ENCODE measurements around the gene UGP2. TPM values are rescaled to one million over a fixed set of nuclear protein-coding genes. Genes with fewer than 3 reads are reported as not detected.
A peak's percentile ranks its signal among the peaks of the same experiment; 100 is the strongest.

UGP2 gene
- total and polyA plus RNA-seq, 10 of the 15 experiments (the other 5 are each of a cell fraction or from before 2014, with no cell fraction given) = 40.8 to 98.3 (median 76.1) TPM

GRCh38 chr2:63827749-63828148 lies 13.9 kb upstream of the UGP2 start:
- H2AFZ ChIP-seq (ENCODE audit: control insufficient read depth, low read depth, low read length) = no peak overlapping the region

DNA sequence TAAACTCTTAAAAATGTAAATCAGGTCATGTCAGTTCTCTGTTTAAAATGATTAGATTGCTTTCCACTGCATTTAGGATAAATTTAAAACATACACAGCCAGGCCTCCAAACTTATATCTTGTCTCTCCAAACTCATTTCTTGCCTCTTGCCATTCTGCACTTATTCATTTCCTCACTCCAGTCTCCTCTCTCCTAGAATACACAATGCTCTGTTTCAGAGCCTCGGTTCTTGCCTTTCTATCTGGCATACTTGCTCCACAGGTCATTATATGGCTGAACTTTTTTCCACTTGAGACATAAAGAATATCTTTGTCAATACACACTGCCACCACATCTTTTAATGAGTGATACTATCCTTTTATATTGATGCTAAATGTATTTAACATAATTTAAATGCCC lies 10.5 kb upstream of the UGP2 start:
- Histone ChIP-seq H2AFZ (ENCODE audit: control insufficient read depth, low read depth, low read length) (no peak overlapping the region), H3K79me2 (ENCODE audit: control insufficient read depth, insufficient read depth, low read length) (no peaks in the 10 kb centered on the region), H3K9me3 (replicated peaks; ENCODE audit: control insufficient read depth, insufficient read depth, low read length) (no peaks in the 10 kb centered on the region), H3K27ac (ENCODE audit: control insufficient read depth, insufficient read depth) (no peak overlapping the region), H3K4me3 (no peak overlapping the region), H3K27me3 (replicated peaks in 1 of 2; ENCODE audit: control insufficient read depth in 2 of 2, insufficient read depth in 2 of 2, low read length in 1 of 2) (no peaks in the 10 kb centered on the region), H3K9ac (ENCODE audit: control insufficient read depth, insufficient read depth, low read length) (no peak overlapping the region), H3K4me2 (ENCODE audit: control insufficient read depth, insufficient read depth) (no peak overlapping the region), H3K4me1 (ENCODE audit: control insufficient read depth, insufficient read depth, low read length) (no peaks in the 10 kb centered on the region), H3K36me3 (ENCODE audit: control insufficient read depth in 2 of 2, insufficient read depth in 2 of 2, low read length in 1 of 2) (no peaks in the 10 kb centered on the region), H4K20me1 (ENCODE audit: control insufficient read depth, insufficient read depth) (no peaks in the 10 kb centered on the region)
- 4% methylated on average over 1 of the region's 1 CpG for WGBS (ENCODE audit: insufficient coverage, insufficient replicate concordance, low lambda C conversion rate, missing lambda C conversion rate)
- no peak for ATAC-seq
- intact Hi-C loops (cut with micrococcal nuclease; ENCODE audit: unreplicated experiment) = no loop called here
- CTCF ChIA-PET = no interaction called here
- SMC1A ChIA-PET (ENCODE audit: uncharacterized antibody, unreplicated experiment) = no interaction called here
- BruUV-seq (replicated peaks) = no TSS peak
- no peak for DNase-seq (ENCODE audit: low read depth, low spot score)
- RAD21 ChIA-PET (ENCODE audit: unreplicated experiment) = no interaction called here
- POLR2A ChIA-PET = no interaction called here
- FAIRE-seq = no peak
- in situ Hi-C loops (cut with MboI) = no loop called here
- TF ChIP-seq NFYA (IDR thresholded peaks at IDR 0.05; ENCODE audit: borderline replicate concordance, low read depth, low read length) (no peak), ATF7 (IDR thresholded peaks at IDR 0.05; ENCODE audit: low read depth) (no peak), MTA2 (IDR thresholded peaks at IDR 0.05; ENCODE audit: low read depth) (no peak), ZNF274 (IDR thresholded peaks at IDR 0.05; ENCODE audit: insufficient read depth, insufficient read length) (no peak), TCF3 (IDR thresholded peaks at IDR 0.05; ENCODE audit: borderline replicate concordance, insufficient read depth, low read depth, low read length) (no peak), FOXM1 (IDR thresholded peaks at IDR 0.05; ENCODE audit: low read depth, low read length) (no peak), NR2F1 (conservative IDR thresholded peaks at IDR 0.05) (no peak), PAX5 (IDR thresholded peaks at IDR 0.05; ENCODE audit: borderline replicate concordance, low read depth, low read length) (no peak), TAF1 (IDR thresholded peaks at IDR 0.05; ENCODE audit: borderline replicate concordance, low read depth, low read length) (no peak), ZBTB11 (CRISPR knock-in tag; IDR thresholded peaks at IDR 0.05) (no peak), RAD51 (IDR thresholded peaks at IDR 0.05) (no peak)
- TF ChIP-seq, protein P1, sequence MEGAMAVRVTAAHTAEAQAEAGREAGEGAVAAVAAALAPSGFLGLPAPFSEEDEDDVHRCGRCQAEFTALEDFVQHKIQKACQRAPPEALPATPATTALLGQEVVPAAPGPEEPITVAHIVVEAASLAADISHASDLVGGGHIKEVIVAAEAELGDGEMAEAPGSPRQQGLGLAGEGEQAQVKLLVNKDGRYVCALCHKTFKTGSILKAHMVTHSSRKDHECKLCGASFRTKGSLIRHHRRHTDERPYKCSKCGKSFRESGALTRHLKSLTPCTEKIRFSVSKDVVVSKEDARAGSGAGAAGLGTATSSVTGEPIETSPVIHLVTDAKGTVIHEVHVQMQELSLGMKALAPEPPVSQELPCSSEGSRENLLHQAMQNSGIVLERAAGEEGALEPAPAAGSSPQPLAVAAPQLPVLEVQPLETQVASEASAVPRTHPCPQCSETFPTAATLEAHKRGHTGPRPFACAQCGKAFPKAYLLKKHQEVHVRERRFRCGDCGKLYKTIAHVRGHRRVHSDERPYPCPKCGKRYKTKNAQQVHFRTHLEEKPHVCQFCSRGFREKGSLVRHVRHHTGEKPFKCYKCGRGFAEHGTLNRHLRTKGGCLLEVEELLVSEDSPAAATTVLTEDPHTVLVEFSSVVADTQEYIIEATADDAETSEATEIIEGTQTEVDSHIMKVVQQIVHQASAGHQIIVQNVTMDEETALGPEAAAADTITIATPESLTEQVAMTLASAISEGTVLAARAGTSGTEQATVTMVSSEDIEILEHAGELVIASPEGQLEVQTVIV (IDR thresholded peaks at IDR 0.05; ENCODE audit: borderline replicate concordance, partially characterized antibody) = no peak

More at GRCh38 chr2:63827749-63828148, 13.9 kb upstream of the UGP2 start:
- no peak overlapping the region for H3K9ac ChIP-seq (ENCODE audit: control insufficient read depth, insufficient read depth, low read length)
- H3K9me3 ChIP-seq (replicated peaks; ENCODE audit: control insufficient read depth, insufficient read depth, low read length) = no peaks in the 10 kb centered on the region
- H3K36me3 ChIP-seq (ENCODE audit: control insufficient read depth in 2 of 2, insufficient read depth in 2 of 2, low read length in 1 of 2) = no peaks in the 10 kb centered on the region
- no peak for TF ChIP-seq CHD2 (IDR thresholded peaks at IDR 0.05; ENCODE audit: borderline replicate concordance, low read depth, low read length)
- TF ChIP-seq RUNX3 (IDR thresholded peaks at IDR 0.05; ENCODE audit: low read length) = peak; percentile 44; the same call in 1 of the 2 replicates
- FAIRE-seq (no peak), ATAC-seq (peak; percentile 34; the same call in 2 of the 3 replicates), DNase-seq (ENCODE audit: low read depth, low spot score) (no peak)
- in situ Hi-C loops (cut with MboI) = no loop called here
- H3K4me2 ChIP-seq (ENCODE audit: control insufficient read depth, insufficient read depth) = no peak overlapping the region
- CTCF ChIA-PET = no interaction called here
- no TSS peak for BruUV-seq (replicated peaks)
- H4K20me1 ChIP-seq (ENCODE audit: control insufficient read depth, insufficient read depth) = no peaks in the 10 kb centered on the region
- RAD21 ChIA-PET (ENCODE audit: unreplicated experiment) = interaction anchor here (1.0 to 1.2 kb wide), 2 partner anchors 11 to 129 kb away, joined by 3 read pairs; no protein-coding TSS in a partner anchor
- POLR2A ChIA-PET = no interaction called here
- H3K79me2 ChIP-seq (ENCODE audit: control insufficient read depth, insufficient read depth, low read length) = no peaks in the 10 kb centered on the region
- H3K27ac ChIP-seq (ENCODE audit: control insufficient read depth, insufficient read depth) = no peak overlapping the region
- H3K4me1 ChIP-seq (ENCODE audit: control insufficient read depth, insufficient read depth, low read length) = peaks cover 5% of the 10 kb centered on the region; the same call in 1 of the 2 replicates
- H3K4me3 ChIP-seq = no peak overlapping the region
- H3K27me3 ChIP-seq (replicated peaks in 1 of 2; ENCODE audit: control insufficient read depth in 2 of 2, insufficient read depth in 2 of 2, low read length in 1 of 2) = no peaks in the 10 kb centered on the region; a peak in 1 of 4 replicates
- SMC1A ChIA-PET (ENCODE audit: uncharacterized antibody, unreplicated experiment) = interaction anchor here (0.6 to 0.7 kb wide), 2 partner anchors 12 to 13 kb away, joined by 3 read pairs; partner anchors contain the start of gene UGP2
- intact Hi-C loops (cut with micrococcal nuclease; ENCODE audit: unreplicated experiment) = no loop called here
